Activated CD4-positive, alpha-beta T cell treated with anti-CD3 and anti-CD28 coated beads, Interleukin-2, amount 10 ng/mL, durations not matched to agents 7 days and 5 days (primary cell): ENCODE measurements around the gene ZEB2. TPM values are rescaled to one million over a fixed set of nuclear protein-coding genes. Genes with fewer than 3 reads are reported as not detected.

Source experiments
- CTCF ChIA-PET: fragments of 350-600 bp; sonication (Branson Sonifier 250); formaldehyde crosslinking; loops from one replicate; lab custom pipeline; 2021; ENCODE audit warnings: antibody characterized with exemption; lab: Charles Lee
- POLR2A ChIA-PET: fragments of 350-600 bp; sonication (Branson Sonifier 250); formaldehyde crosslinking; loops from one replicate; lab custom pipeline; 2021; ENCODE audit warnings: antibody characterized with exemption; lab: Charles Lee
- DNase-seq: peaks from one replicate; pipeline ENCODE4 v3.0.0-alpha.2; 2020
- H3K27ac Mint-ChIP-seq: one replicate; pipeline ENCODE4 v1.8.0; 2021; ENCODE audit warnings: mild to moderate bottlenecking, moderate library complexity, mixed read lengths
- H3K27me3 Mint-ChIP-seq: one replicate; pipeline ENCODE4 v1.8.0; 2021; ENCODE audit warnings: mixed read lengths
- H3K36me3 Mint-ChIP-seq: one replicate; pipeline ENCODE4 v1.8.0; 2021; ENCODE audit warnings: low read depth, mixed read lengths
- H3K4me1 Mint-ChIP-seq: one replicate; pipeline ENCODE4 v1.8.0; 2021; ENCODE audit warnings: mixed read lengths
- H3K4me3 Mint-ChIP-seq: one replicate; pipeline ENCODE4 v1.8.0; 2021; ENCODE audit warnings: mild to moderate bottlenecking, moderate library complexity, mixed read lengths
- H3K9me3 Mint-ChIP-seq: one replicate; pipeline ENCODE4 v1.8.0; 2021; ENCODE audit warnings: mixed read lengths
- total RNA-seq, 2 experiments: library from RNA; stranded (reverse); gene quantifications; one replicate each; pipeline ENCODE4 v1.2.3, GENCODE V29; 2021

Gene ZEB2
- total RNA-seq, 2 experiments from 2014 or later = 3.3 to 3.5 TPM

- no peak overlapping the region for H3K27ac Mint-ChIP-seq
- POLR2A ChIA-PET = interaction anchor here (0.6 kb wide), 1 partner anchor 1329 kb away, joined by 3 read pairs; no protein-coding TSS in a partner anchor
- H3K4me3 Mint-ChIP-seq = no peak overlapping the region
- DNase-seq = no peak
- H3K4me1 Mint-ChIP-seq = no peaks in the 10 kb centered on the region
- H3K36me3 Mint-ChIP-seq = no peaks in the 10 kb centered on the region
- no peaks in the 10 kb centered on the region for H3K9me3 Mint-ChIP-seq
- CTCF ChIA-PET = no interaction called here
- peaks cover 5% of the 10 kb centered on the region for H3K27me3 Mint-ChIP-seq
Measured at GRCh38 chr2:144468823-144469595, 50.9 kb downstream of the ZEB2 start.

DNA sequence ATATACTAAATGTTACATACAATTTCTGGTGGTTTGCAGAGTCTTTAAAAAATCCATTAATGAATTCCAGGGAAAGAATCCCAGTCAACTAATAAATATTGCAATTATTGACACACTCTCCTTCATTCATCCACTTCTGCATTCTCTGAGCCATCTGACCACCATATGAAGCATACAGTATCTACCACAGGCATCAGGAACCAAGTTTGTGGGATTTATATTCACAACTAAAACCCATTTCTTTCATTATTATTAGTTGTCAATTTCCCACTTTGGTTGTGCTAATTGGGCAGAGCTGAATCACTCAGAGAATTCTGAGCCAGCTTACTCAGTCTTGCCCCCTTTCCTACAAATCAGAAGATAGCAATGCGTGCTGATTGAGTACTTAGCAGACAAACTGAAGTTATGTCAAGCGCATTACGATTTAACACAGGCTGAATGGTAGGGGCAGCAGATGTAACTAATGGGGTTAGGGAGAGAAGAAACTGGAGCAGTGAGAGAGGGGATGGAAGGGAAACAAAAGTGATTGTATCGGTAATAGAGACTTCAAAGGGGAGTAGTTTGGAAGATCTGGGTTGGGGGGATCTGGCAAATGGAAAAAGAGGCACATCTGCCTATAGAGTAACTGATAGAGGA lies 52.3 kb downstream of the ZEB2 start:
- Mint-ChIP-seq H3K27ac (no peak overlapping the region), H3K4me3 (no peak overlapping the region), H3K36me3 (no peaks in the 10 kb centered on the region), H3K27me3 (peaks cover 5% of the 10 kb centered on the region), H3K4me1 (no peaks in the 10 kb centered on the region), H3K9me3 (no peaks in the 10 kb centered on the region)
- DNase-seq = no peak
- ChIA-PET CTCF (interaction anchor here (0.7 kb wide), 1 partner anchor 35 kb away, joined by 4 read pairs; no protein-coding TSS in a partner anchor), POLR2A (no interaction called here)

GRCh38 chr2:144466637-144467036 lies 53.3 kb downstream of the ZEB2 start:
- POLR2A ChIA-PET = no interaction called here

DNA sequence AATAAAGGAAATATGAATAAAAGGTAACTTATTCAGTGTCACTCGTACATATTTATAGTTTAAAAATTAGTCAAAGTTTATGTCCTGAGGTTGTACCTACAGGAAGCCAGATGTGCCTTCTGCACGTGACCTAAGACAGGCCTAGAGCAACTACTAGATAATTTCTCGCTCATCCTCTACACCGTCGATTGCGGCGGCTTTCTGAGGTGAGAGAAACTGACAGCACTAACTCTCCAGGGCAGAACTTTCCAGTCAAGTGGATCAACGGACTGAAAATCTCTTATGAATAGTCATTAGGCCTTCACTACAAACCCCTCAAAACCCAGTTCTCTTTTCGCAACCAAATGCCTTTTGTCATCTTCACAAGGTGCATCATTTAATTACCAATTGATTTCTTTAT lies 54.2 kb downstream of the ZEB2 start:
- Mint-ChIP-seq H3K27ac (no peak overlapping the region), H3K4me1 (no peaks in the 10 kb centered on the region), H3K4me3 (no peak overlapping the region), H3K27me3 (peaks cover 5% of the 10 kb centered on the region), H3K9me3 (no peaks in the 10 kb centered on the region), H3K36me3 (no peaks in the 10 kb centered on the region)
- POLR2A ChIA-PET = no interaction called here
- CTCF ChIA-PET = interaction anchor here (0.5 kb wide), 1 partner anchor 45 kb away, joined by 4 read pairs; no protein-coding TSS in a partner anchor
- DNase-seq = no peak

More at GRCh38 chr2:144466637-144467036, 53.3 kb downstream of the ZEB2 start:
- Mint-ChIP-seq H3K27ac (no peak overlapping the region), H3K27me3 (peaks cover 5% of the 10 kb centered on the region), H3K36me3 (no peaks in the 10 kb centered on the region), H3K9me3 (no peaks in the 10 kb centered on the region), H3K4me1 (no peaks in the 10 kb centered on the region), H3K4me3 (no peak overlapping the region)
- DNase-seq = no peak
- CTCF ChIA-PET = no interaction called here

GRCh38 chr2:144464730-144465129 lies 55.2 kb downstream of the ZEB2 start:
- POLR2A ChIA-PET = no interaction called here

DNA sequence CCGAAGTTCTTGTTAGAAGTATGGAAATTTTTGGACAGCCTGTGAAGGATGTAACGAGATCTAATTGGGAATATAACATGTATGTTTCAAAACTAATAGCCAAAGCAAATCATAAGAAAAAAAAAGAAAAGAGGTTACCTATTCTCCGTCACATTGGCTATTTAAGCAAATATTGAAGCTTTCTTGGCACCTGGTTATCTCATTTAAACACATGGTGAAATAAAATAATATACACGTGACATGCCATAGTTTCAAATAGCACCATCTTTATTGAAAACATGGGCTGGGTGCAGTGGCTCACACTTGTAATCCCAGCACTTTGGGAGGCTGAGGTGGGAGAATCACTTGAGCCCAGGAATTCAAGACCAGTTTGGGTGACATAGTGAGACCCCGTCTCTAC lies 56.7 kb downstream of the ZEB2 start:
- Mint-ChIP-seq H3K4me3 (no peak overlapping the region), H3K36me3 (no peaks in the 10 kb centered on the region), H3K27ac (no peak overlapping the region), H3K4me1 (peaks cover 5% of the 10 kb centered on the region), H3K27me3 (peaks cover 3% of the 10 kb centered on the region), H3K9me3 (no peaks in the 10 kb centered on the region)
- no peak for DNase-seq
- CTCF ChIA-PET = interaction anchor here (0.6 kb wide), 1 partner anchor 985 kb away, joined by 4 read pairs; no protein-coding TSS in a partner anchor
- POLR2A ChIA-PET = no interaction called here

More at GRCh38 chr2:144464730-144465129, 55.2 kb downstream of the ZEB2 start:
- Mint-ChIP-seq H3K27me3 (peaks cover 5% of the 10 kb centered on the region), H3K27ac (no peak overlapping the region), H3K36me3 (no peaks in the 10 kb centered on the region), H3K9me3 (no peaks in the 10 kb centered on the region), H3K4me1 (peaks cover 3% of the 10 kb centered on the region), H3K4me3 (no peak overlapping the region)
- CTCF ChIA-PET = interaction anchor here (1.2 to 1.3 kb wide), 2 partner anchors 11 to 16 kb away, joined by 3 to 4 read pairs; no protein-coding TSS in a partner anchor
- DNase-seq = no peak

- Mint-ChIP-seq H3K9me3 (no peaks in the 10 kb centered on the region), H3K4me1 (peaks cover 5% of the 10 kb centered on the region), H3K36me3 (no peaks in the 10 kb centered on the region), H3K27ac (no peak overlapping the region), H3K4me3 (no peak overlapping the region), H3K27me3 (no peaks in the 10 kb centered on the region)
- ChIA-PET CTCF (interaction anchor here (0.7 kb wide), 1 partner anchor 856 kb away, joined by 3 read pairs; no protein-coding TSS in a partner anchor), POLR2A (no interaction called here)
- no peak for DNase-seq
Measured at GRCh38 chr2:144462266-144462665, 57.7 kb downstream of the ZEB2 start.

GRCh38 chr2:144461308-144461766 lies 58.6 kb downstream of the ZEB2 start:
- peaks cover 5% of the 10 kb centered on the region for H3K4me1 Mint-ChIP-seq
- H3K27ac Mint-ChIP-seq = no peak overlapping the region
- CTCF ChIA-PET = no interaction called here
- no peaks in the 10 kb centered on the region for H3K36me3 Mint-ChIP-seq
- POLR2A ChIA-PET = no interaction called here
- no peak for DNase-seq
- H3K9me3 Mint-ChIP-seq = no peaks in the 10 kb centered on the region
- peaks cover 3% of the 10 kb centered on the region for H3K27me3 Mint-ChIP-seq
- H3K4me3 Mint-ChIP-seq = no peak overlapping the region

DNA sequence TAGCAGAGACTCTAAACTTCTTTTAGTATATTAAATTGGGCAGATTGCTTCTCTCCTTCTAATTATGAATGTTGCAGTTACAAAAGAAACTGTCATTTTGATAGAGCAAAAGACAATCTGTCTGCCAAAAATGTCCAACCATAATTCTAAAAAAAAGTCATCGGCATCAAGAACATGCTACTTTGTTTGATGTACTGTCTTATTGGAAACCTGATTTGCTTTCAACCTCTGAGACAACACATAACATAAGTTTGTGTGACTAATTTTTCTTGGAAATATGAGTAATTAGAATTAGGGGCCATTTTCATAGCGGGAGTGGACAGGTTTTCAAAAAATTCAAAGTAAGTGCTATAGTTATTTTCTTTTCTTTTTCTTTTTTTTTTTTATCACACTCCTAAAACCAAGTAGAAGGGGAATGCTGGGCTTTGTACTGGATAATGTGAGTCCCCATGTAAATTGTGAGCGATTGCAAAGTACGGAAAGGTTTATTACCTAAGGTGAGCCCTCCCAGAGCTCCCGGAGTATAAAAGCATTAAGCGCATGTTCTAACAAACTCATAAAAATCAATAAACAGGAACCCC lies 59.1 kb downstream of the ZEB2 start:
- Mint-ChIP-seq H3K27ac (no peak overlapping the region), H3K27me3 (peaks cover 3% of the 10 kb centered on the region), H3K4me3 (no peak overlapping the region), H3K36me3 (no peaks in the 10 kb centered on the region), H3K9me3 (no peaks in the 10 kb centered on the region), H3K4me1 (peaks cover 5% of the 10 kb centered on the region)
- CTCF ChIA-PET = no interaction called here
- POLR2A ChIA-PET = interaction anchor here (0.6 kb wide), 1 partner anchor 756 kb away, joined by 3 read pairs; no protein-coding TSS in a partner anchor
- DNase-seq = no peak

DNA sequence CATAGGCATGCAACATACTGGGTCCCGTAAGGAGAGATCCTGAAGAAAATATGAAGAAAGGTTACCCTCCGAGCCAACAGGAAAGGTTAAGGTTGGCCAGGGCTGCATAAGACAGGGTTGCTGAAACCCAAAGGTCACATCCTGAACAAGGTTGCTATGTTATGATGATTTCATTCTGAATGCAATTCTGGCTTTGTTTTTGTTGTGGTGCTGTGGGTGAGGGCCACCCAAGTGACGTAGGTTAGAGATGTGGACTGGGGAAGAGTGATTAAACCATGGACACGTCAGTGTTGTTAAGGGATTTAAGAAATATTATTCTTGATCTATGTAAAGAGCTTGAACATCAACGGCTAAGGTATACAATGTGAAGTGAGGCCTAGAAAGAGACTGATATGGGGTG lies 60.0 kb downstream of the ZEB2 start:
- ChIA-PET CTCF (interaction anchor here (1.2 kb wide), 1 partner anchor 201 kb away, joined by 3 read pairs; no protein-coding TSS in a partner anchor), POLR2A (no interaction called here)
- H3K4me1 Mint-ChIP-seq = peaks cover 8% of the 10 kb centered on the region
- peak overlapping the region; percentile 21 for H3K27ac Mint-ChIP-seq
- H3K36me3 Mint-ChIP-seq = no peaks in the 10 kb centered on the region
- peaks cover 5% of the 10 kb centered on the region for H3K27me3 Mint-ChIP-seq
- peak; percentile 9 for DNase-seq
- no peak overlapping the region for H3K4me3 Mint-ChIP-seq
- H3K9me3 Mint-ChIP-seq = no peaks in the 10 kb centered on the region

DNA sequence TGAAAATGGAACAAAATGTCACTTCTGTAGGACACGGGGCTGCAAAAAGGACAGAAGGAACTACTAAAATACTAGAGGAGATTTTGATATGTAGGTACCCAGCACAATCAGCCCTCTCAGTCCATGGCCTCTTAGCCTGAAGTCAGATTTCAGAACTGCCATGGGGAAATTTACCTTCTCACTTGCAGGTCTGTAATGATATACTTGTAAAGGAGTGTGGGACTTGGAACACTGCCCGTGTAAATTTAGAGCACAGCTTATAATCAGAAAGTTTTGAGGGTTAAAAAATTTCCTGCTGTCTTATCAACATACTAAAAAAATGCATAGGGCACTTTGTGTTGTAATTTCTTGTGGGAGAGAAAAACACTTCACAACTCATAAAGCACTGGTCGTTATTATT lies 60.6 kb downstream of the ZEB2 start:
- H3K4me3 Mint-ChIP-seq = no peak overlapping the region
- DNase-seq = no peak

GRCh38 chr2:144458541-144458940 lies 61.4 kb downstream of the ZEB2 start:
- Mint-ChIP-seq H3K4me3 (no peak overlapping the region), H3K27me3 (peaks cover 13% of the 10 kb centered on the region), H3K4me1 (peaks cover 15% of the 10 kb centered on the region), H3K9me3 (no peaks in the 10 kb centered on the region), H3K27ac (no peak overlapping the region), H3K36me3 (no peaks in the 10 kb centered on the region)
- no peak for DNase-seq
- POLR2A ChIA-PET = no interaction called here
- CTCF ChIA-PET = interaction anchor here (1.0 kb wide), 1 partner anchor 45 kb away, joined by 4 read pairs; no protein-coding TSS in a partner anchor

More for the DNA sequence above, 60.6 kb downstream of the ZEB2 start:
- H3K27ac Mint-ChIP-seq = peak overlapping the region; percentile 21
- ChIA-PET CTCF (interaction anchor here (1.0 to 1.2 kb wide), 2 partner anchors 45 to 201 kb away, joined by 3 to 4 read pairs; no protein-coding TSS in a partner anchor), POLR2A (no interaction called here)
- H3K9me3 Mint-ChIP-seq = no peaks in the 10 kb centered on the region
- peaks cover 14% of the 10 kb centered on the region for H3K4me1 Mint-ChIP-seq
- no peaks in the 10 kb centered on the region for H3K36me3 Mint-ChIP-seq
- H3K27me3 Mint-ChIP-seq = peaks cover 11% of the 10 kb centered on the region
